Memory B cell (primary cell): ENCODE data around the gene FAM227B.
"Not testable (repeated sequence)": the region's sequence is repeated elsewhere in the genome, so short reads cannot be mapped to it uniquely, and the experiment has no call there.

Source experiments
- ATAC-seq: fragments of 150-1000 bp; cut with Tn5 transposase; 2 replicates; pipeline ENCODE4 v1.10.0; 2021; ENCODE audit warnings: low read depth, mild to moderate bottlenecking, moderate library complexity
- DNase-seq, 2 donors: peaks; one replicate each; pipeline ENCODE4 v3.0.0; 2022; ENCODE audit warnings: low spot score in 2 of 2
- H3K27ac Mint-ChIP-seq: one replicate; pipeline ENCODE4 v1.8.0; 2022; ENCODE audit warnings: mild to moderate bottlenecking, moderate library complexity, mixed read lengths
- H3K27me3 Mint-ChIP-seq: one replicate; pipeline ENCODE4 v1.8.0; 2022; ENCODE audit warnings: mixed read lengths
- H3K36me3 Mint-ChIP-seq: one replicate; pipeline ENCODE4 v1.8.0; 2022; ENCODE audit warnings: mild to moderate bottlenecking, mixed read lengths
- H3K4me1 Mint-ChIP-seq: one replicate; pipeline ENCODE4 v1.8.0; 2022; ENCODE audit warnings: mixed read lengths
- H3K4me3 Mint-ChIP-seq: one replicate; pipeline ENCODE4 v1.8.0; 2022; ENCODE audit warnings: mild to moderate bottlenecking, moderate library complexity, mixed read lengths
- H3K9me3 Mint-ChIP-seq: one replicate; pipeline ENCODE4 v1.8.0; 2022; ENCODE audit warnings: mixed read lengths

Gene FAM227B

GRCh38 chr15:49589030-49589429, 31.6 kb downstream of the FAM227B start:
- DNase-seq (no peak), ATAC-seq (no peak)
- Mint-ChIP-seq H3K9me3 (peaks cover 3% of the 10 kb centered on the region), H3K4me3 (no peak overlapping the region), H3K27me3 (no peaks in the 10 kb centered on the region), H3K36me3 (peaks cover 18% of the 10 kb centered on the region), H3K27ac (peak overlapping the region; percentile 71), H3K4me1 (peaks cover 5% of the 10 kb centered on the region)

- H3K36me3 Mint-ChIP-seq: peaks cover 26% of the 10 kb centered on the region
- H3K4me3 Mint-ChIP-seq: no peak overlapping the region
- H3K4me1 Mint-ChIP-seq: no peaks in the 10 kb centered on the region
- peaks cover 19% of the 10 kb centered on the region for H3K9me3 Mint-ChIP-seq
- no peaks in the 10 kb centered on the region for H3K27me3 Mint-ChIP-seq
- ATAC-seq: no peak
- no peak for DNase-seq
- no peak overlapping the region for H3K27ac Mint-ChIP-seq
Observed at GRCh38 chr15:49573421-49573820, 47.2 kb downstream of the FAM227B start.

- Mint-ChIP-seq H3K27ac (no peak overlapping the region), H3K9me3 (peaks cover 19% of the 10 kb centered on the region), H3K4me1 (no peaks in the 10 kb centered on the region), H3K36me3 (peaks cover 21% of the 10 kb centered on the region), H3K27me3 (no peaks in the 10 kb centered on the region), H3K4me3 (no peak overlapping the region)
- no peak for DNase-seq
- ATAC-seq: no peak
Observed at GRCh38 chr15:49570672-49571071, 49.9 kb downstream of the FAM227B start.

GRCh38 chr15:49570174-49570573, 50.4 kb downstream of the FAM227B start:
- DNase-seq: no peak
- no peak overlapping the region for H3K27ac Mint-ChIP-seq

GRCh38 chr15:49560045-49560444, 60.6 kb downstream of the FAM227B start:
- H3K27ac Mint-ChIP-seq: no peak overlapping the region
- peaks cover 14% of the 10 kb centered on the region for H3K36me3 Mint-ChIP-seq
- H3K4me1 Mint-ChIP-seq: no peaks in the 10 kb centered on the region
- DNase-seq (no peak), ATAC-seq (no peak)
- peaks cover 25% of the 10 kb centered on the region for H3K9me3 Mint-ChIP-seq
- no peak overlapping the region for H3K4me3 Mint-ChIP-seq
- H3K27me3 Mint-ChIP-seq: peaks cover 2% of the 10 kb centered on the region

More at GRCh38 chr15:49570174-49570573, 50.4 kb downstream of the FAM227B start:
- H3K9me3 Mint-ChIP-seq: peaks cover 19% of the 10 kb centered on the region
- H3K36me3 Mint-ChIP-seq: peaks cover 21% of the 10 kb centered on the region
- no peaks in the 10 kb centered on the region for H3K4me1 Mint-ChIP-seq
- no peak overlapping the region for H3K4me3 Mint-ChIP-seq
- ATAC-seq: no peak
- no peaks in the 10 kb centered on the region for H3K27me3 Mint-ChIP-seq

GRCh38 chr15:49558929-49559328, 61.7 kb downstream of the FAM227B start:
- Mint-ChIP-seq H3K27ac (no peak overlapping the region), H3K9me3 (peaks cover 29% of the 10 kb centered on the region), H3K27me3 (peaks cover 2% of the 10 kb centered on the region), H3K4me1 (no peaks in the 10 kb centered on the region), H3K36me3 (peaks cover 14% of the 10 kb centered on the region), H3K4me3 (no peak overlapping the region)
- no peak for ATAC-seq
- DNase-seq: no peak

GRCh38 chr15:49556437-49556836, 64.2 kb downstream of the FAM227B start:
- H3K27me3 Mint-ChIP-seq: peaks cover 4% of the 10 kb centered on the region
- DNase-seq (no peak), ATAC-seq (no peak)
- peaks cover 26% of the 10 kb centered on the region for H3K9me3 Mint-ChIP-seq
- peaks cover 8% of the 10 kb centered on the region for H3K36me3 Mint-ChIP-seq
- H3K27ac Mint-ChIP-seq: no peak overlapping the region
- no peaks in the 10 kb centered on the region for H3K4me1 Mint-ChIP-seq
- no peak overlapping the region for H3K4me3 Mint-ChIP-seq

GRCh38 chr15:49550342-49550741, 70.3 kb downstream of the FAM227B start:
- not testable (repeated sequence) for H3K4me3 Mint-ChIP-seq, H3K27me3 Mint-ChIP-seq, H3K4me1 Mint-ChIP-seq, ATAC-seq, H3K36me3 Mint-ChIP-seq, H3K27ac Mint-ChIP-seq, DNase-seq
- H3K9me3 Mint-ChIP-seq: peaks cover 17% of the 10 kb centered on the region

GRCh38 chr15:49538520-49538919, 82.1 kb downstream of the FAM227B start:
- ATAC-seq (no peak), DNase-seq (no peak)
- Mint-ChIP-seq H3K27ac (no peak overlapping the region), H3K27me3 (no peaks in the 10 kb centered on the region), H3K4me3 (no peak overlapping the region), H3K4me1 (no peaks in the 10 kb centered on the region), H3K36me3 (peaks cover 1% of the 10 kb centered on the region), H3K9me3 (peaks cover 16% of the 10 kb centered on the region)

- DNase-seq (no peak), ATAC-seq (no peak)
- Mint-ChIP-seq H3K4me3 (no peak overlapping the region), H3K4me1 (no peaks in the 10 kb centered on the region), H3K36me3 (peaks cover 3% of the 10 kb centered on the region), H3K27me3 (peaks cover 3% of the 10 kb centered on the region), H3K9me3 (peaks cover 13% of the 10 kb centered on the region), H3K27ac (no peak overlapping the region)
Observed at GRCh38 chr15:49530092-49530491, 90.5 kb downstream of the FAM227B start.

GRCh38 chr15:49528289-49528688, 92.3 kb downstream of the FAM227B start:
- DNase-seq: no peak
- Mint-ChIP-seq H3K9me3 (peaks cover 6% of the 10 kb centered on the region), H3K4me3 (no peak overlapping the region), H3K4me1 (no peaks in the 10 kb centered on the region), H3K27me3 (peaks cover 6% of the 10 kb centered on the region), H3K36me3 (peaks cover 2% of the 10 kb centered on the region), H3K27ac (no peak overlapping the region)
- no peak for ATAC-seq

- peaks cover 9% of the 10 kb centered on the region for H3K9me3 Mint-ChIP-seq
- peaks cover 5% of the 10 kb centered on the region for H3K36me3 Mint-ChIP-seq
- ATAC-seq (no peak), DNase-seq (no peak)
- H3K4me3 Mint-ChIP-seq: no peak overlapping the region
- H3K27ac Mint-ChIP-seq: no peak overlapping the region
- H3K4me1 Mint-ChIP-seq: no peaks in the 10 kb centered on the region
- H3K27me3 Mint-ChIP-seq: peaks cover 11% of the 10 kb centered on the region
Observed at GRCh38 chr15:49521802-49522201, 98.8 kb downstream of the FAM227B start.

- H3K27me3 Mint-ChIP-seq, H3K4me3 Mint-ChIP-seq, H3K27ac Mint-ChIP-seq, H3K36me3 Mint-ChIP-seq, H3K4me1 Mint-ChIP-seq, ATAC-seq, DNase-seq, H3K9me3 Mint-ChIP-seq: not testable (repeated sequence)
Observed at GRCh38 chr15:49512739-49513138, 107.9 kb downstream of the FAM227B start.

GRCh38 chr15:49507261-49507660, 113.4 kb downstream of the FAM227B start:
- ATAC-seq: no peak
- H3K27ac Mint-ChIP-seq: no peak overlapping the region
- no peaks in the 10 kb centered on the region for H3K4me1 Mint-ChIP-seq
- DNase-seq: no peak
- no peaks in the 10 kb centered on the region for H3K36me3 Mint-ChIP-seq
- no peak overlapping the region for H3K4me3 Mint-ChIP-seq
- H3K27me3 Mint-ChIP-seq: peaks cover 3% of the 10 kb centered on the region
- peaks cover 5% of the 10 kb centered on the region for H3K9me3 Mint-ChIP-seq

GRCh38 chr15:49506341-49506740, 114.3 kb downstream of the FAM227B start:
- H3K9me3 Mint-ChIP-seq: peaks cover 5% of the 10 kb centered on the region
- H3K4me1 Mint-ChIP-seq: no peaks in the 10 kb centered on the region
- ATAC-seq (no peak), DNase-seq (no peak)
- H3K27ac Mint-ChIP-seq: no peak overlapping the region
- H3K27me3 Mint-ChIP-seq: peaks cover 3% of the 10 kb centered on the region
- no peak overlapping the region for H3K4me3 Mint-ChIP-seq
- no peaks in the 10 kb centered on the region for H3K36me3 Mint-ChIP-seq
